ENCODE results near the gene TIGD7. TPM values are rescaled to one million over a fixed set of nuclear protein-coding genes. Genes with fewer than 3 reads are reported as not detected.

Gene TIGD7
- 9.7 TPM for polyA plus RNA-seq (2013)

GRCh38 chr16:3305109-3306068 lies at the start of gene TIGD7, which contains the start of gene ZNF75A:
Gene TIGD7, minus strand, starts transcription at chr16:3305430. Its CDS starts 4,816 bp downstream, at chr16:3300614.
Gene ZNF75A, plus strand, starts transcription at chr16:3305497. Its CDS starts 2,932 bp downstream, at chr16:3308429.
- no peaks in the 10 kb centered on the region for H3K27me3 ChIP-seq (replicated peaks in 2 of 5; ENCODE audit: control insufficient read depth in 4 of 5, insufficient read depth in 5 of 5, low read length in 4 of 5)
- peak; percentile 94 to 99 (median 96) for DNase-seq
- H3K9me3 ChIP-seq (ENCODE audit: control extremely low read depth in 1 of 5, control insufficient read depth in 4 of 5, insufficient read depth in 2 of 5, low read depth in 1 of 5, low read length in 4 of 5): peaks cover 11 to 71% (median 57%) of the 10 kb centered on the region in 5 experiments
- H3K36me3 ChIP-seq (ENCODE audit: control insufficient read depth in 4 of 4, insufficient read depth in 4 of 4, low read length in 3 of 4): peaks cover 14 to 52% (median 30%) of the 10 kb centered on the region in 4 experiments
- H3K4me1 ChIP-seq (ENCODE audit: control extremely low read depth in 1 of 4, control insufficient read depth in 4 of 4, insufficient read depth in 4 of 4, low read length in 3 of 4): peaks cover 2 to 14% (median 10%) of the 10 kb centered on the region in 4 experiments
- peak within 1 kb of the TSS; percentile 70 to 83 (median 81) for H3K4me3 ChIP-seq (ENCODE audit: control insufficient read depth in 1 of 7, extremely low read depth in 1 of 7, insufficient read depth in 4 of 7, low read depth in 2 of 7, low read length in 6 of 7)
- H3K27ac ChIP-seq (ENCODE audit: insufficient read depth in 1 of 2, low read depth in 1 of 2, low read length in 2 of 2, poor library complexity in 1 of 2, severe bottlenecking in 2 of 2): peak within 1 kb of the TSS; percentile 58 to 86
- CTCF ChIA-PET: interaction anchor here (1.2 kb wide), 2 partner anchors 27 to 47 kb away, joined by 3 read pairs; no protein-coding TSS in a partner anchor
- POLR2A ChIA-PET: interaction anchor here (0.8 to 1.7 kb wide), 3 partner anchors 23 to 173 kb away, joined by 4 to 5 read pairs (median 4); no protein-coding TSS in a partner anchor
- whole genome bisulfite sequencing (ENCODE audit: insufficient coverage): 1% methylated on average over 103 of the region's 103 CpGs

- CTCF ChIA-PET: no interaction called here
- H3K27ac ChIP-seq (ENCODE audit: insufficient read depth in 1 of 2, low read depth in 1 of 2, low read length in 2 of 2, poor library complexity in 1 of 2, severe bottlenecking in 2 of 2): no peak overlapping the region
- H3K27me3 ChIP-seq (replicated peaks in 2 of 5; ENCODE audit: control insufficient read depth in 4 of 5, insufficient read depth in 5 of 5, low read length in 4 of 5): no peaks in the 10 kb centered on the region
- peaks cover 0 to 6% (median 3%) of the 10 kb centered on the region in 4 experiments for H3K4me1 ChIP-seq (ENCODE audit: control extremely low read depth in 1 of 4, control insufficient read depth in 4 of 4, insufficient read depth in 4 of 4, low read length in 3 of 4)
- POLR2A ChIA-PET: no interaction called here
- no peak for DNase-seq
- H3K9me3 ChIP-seq (ENCODE audit: control extremely low read depth in 1 of 5, control insufficient read depth in 4 of 5, insufficient read depth in 2 of 5, low read depth in 1 of 5, low read length in 4 of 5): no peaks in the 10 kb centered on the region
- WGBS (ENCODE audit: insufficient coverage): 68% methylated on average over 9 of the region's 13 CpGs
- H3K4me3 ChIP-seq (ENCODE audit: control insufficient read depth in 1 of 7, extremely low read depth in 1 of 7, insufficient read depth in 4 of 7, low read depth in 2 of 7, low read length in 6 of 7): no peak overlapping the region
- no peaks in the 10 kb centered on the region for H3K36me3 ChIP-seq (ENCODE audit: control insufficient read depth in 4 of 4, insufficient read depth in 4 of 4, low read length in 3 of 4)
Measured at GRCh38 chr16:3349175-3349574, 43.9 kb upstream of the TIGD7 start.

- no peak overlapping the region for H3K27ac ChIP-seq (ENCODE audit: insufficient read depth in 1 of 2, low read depth in 1 of 2, low read length in 2 of 2, poor library complexity in 1 of 2, severe bottlenecking in 2 of 2)
- peak in 2 of 3 donors; percentile 11 to 68 for DNase-seq
- CTCF ChIA-PET: no interaction called here
- no peaks in the 10 kb centered on the region for H3K9me3 ChIP-seq (ENCODE audit: control extremely low read depth in 1 of 5, control insufficient read depth in 4 of 5, insufficient read depth in 2 of 5, low read depth in 1 of 5, low read length in 4 of 5)
- H3K4me1 ChIP-seq (ENCODE audit: control extremely low read depth in 1 of 4, control insufficient read depth in 4 of 4, insufficient read depth in 4 of 4, low read length in 3 of 4): peaks cover 0 to 6% (median 3%) of the 10 kb centered on the region in 4 experiments
- no peaks in the 10 kb centered on the region for H3K36me3 ChIP-seq (ENCODE audit: control insufficient read depth in 4 of 4, insufficient read depth in 4 of 4, low read length in 3 of 4)
- H3K27me3 ChIP-seq (replicated peaks in 2 of 5; ENCODE audit: control insufficient read depth in 4 of 5, insufficient read depth in 5 of 5, low read length in 4 of 5): no peaks in the 10 kb centered on the region
- no peak overlapping the region for H3K4me3 ChIP-seq (ENCODE audit: control insufficient read depth in 1 of 7, extremely low read depth in 1 of 7, insufficient read depth in 4 of 7, low read depth in 2 of 7, low read length in 6 of 7)
- POLR2A ChIA-PET: no interaction called here
- 23% methylated on average over 3 of the region's 4 CpGs for WGBS (ENCODE audit: insufficient coverage)
Measured at GRCh38 chr16:3348547-3349167, 43.4 kb upstream of the TIGD7 start.

- DNase-seq: no peak
- POLR2A ChIA-PET: no interaction called here
- Histone ChIP-seq H3K36me3 (ENCODE audit: control insufficient read depth in 4 of 4, insufficient read depth in 4 of 4, low read length in 3 of 4) (no peaks in the 10 kb centered on the region), H3K4me3 (ENCODE audit: control insufficient read depth in 1 of 7, extremely low read depth in 1 of 7, insufficient read depth in 4 of 7, low read depth in 2 of 7, low read length in 6 of 7) (no peak overlapping the region), H3K27ac (ENCODE audit: insufficient read depth in 1 of 2, low read depth in 1 of 2, low read length in 2 of 2, poor library complexity in 1 of 2, severe bottlenecking in 2 of 2) (no peak overlapping the region), H3K9me3 (ENCODE audit: control extremely low read depth in 1 of 5, control insufficient read depth in 4 of 5, insufficient read depth in 2 of 5, low read depth in 1 of 5, low read length in 4 of 5) (no peaks in the 10 kb centered on the region), H3K27me3 (replicated peaks in 2 of 5; ENCODE audit: control insufficient read depth in 4 of 5, insufficient read depth in 5 of 5, low read length in 4 of 5) (no peaks in the 10 kb centered on the region), H3K4me1 (ENCODE audit: control extremely low read depth in 1 of 4, control insufficient read depth in 4 of 4, insufficient read depth in 4 of 4, low read length in 3 of 4) (peaks cover 0 to 6% (median 3%) of the 10 kb centered on the region in 4 experiments)
- CTCF ChIA-PET: no interaction called here
- no CpG with 5 or more reads among the region's 10 CpGs for WGBS (ENCODE audit: insufficient coverage)
Measured at GRCh38 chr16:3347586-3347985, 42.4 kb upstream of the TIGD7 start.

- H3K27me3 ChIP-seq (replicated peaks in 2 of 5; ENCODE audit: control insufficient read depth in 4 of 5, insufficient read depth in 5 of 5, low read length in 4 of 5): no peaks in the 10 kb centered on the region
- CTCF ChIA-PET: no interaction called here
- no peak overlapping the region for H3K4me3 ChIP-seq (ENCODE audit: control insufficient read depth in 1 of 7, extremely low read depth in 1 of 7, insufficient read depth in 4 of 7, low read depth in 2 of 7, low read length in 6 of 7)
- DNase-seq: no peak
- POLR2A ChIA-PET: no interaction called here
- H3K27ac ChIP-seq (ENCODE audit: insufficient read depth in 1 of 2, low read depth in 1 of 2, low read length in 2 of 2, poor library complexity in 1 of 2, severe bottlenecking in 2 of 2): no peak overlapping the region
- WGBS (ENCODE audit: insufficient coverage): 90% methylated on average over 1 of the region's 2 CpGs
- H3K36me3 ChIP-seq (ENCODE audit: control insufficient read depth in 4 of 4, insufficient read depth in 4 of 4, low read length in 3 of 4): no peaks in the 10 kb centered on the region
- H3K9me3 ChIP-seq (ENCODE audit: control extremely low read depth in 1 of 5, control insufficient read depth in 4 of 5, insufficient read depth in 2 of 5, low read depth in 1 of 5, low read length in 4 of 5): peaks cover 0 to 5% (median 0%) of the 10 kb centered on the region in 5 experiments
- H3K4me1 ChIP-seq (ENCODE audit: control extremely low read depth in 1 of 4, control insufficient read depth in 4 of 4, insufficient read depth in 4 of 4, low read length in 3 of 4): peaks cover 0 to 6% (median 3%) of the 10 kb centered on the region in 4 experiments
Measured at GRCh38 chr16:3346041-3346440, 40.8 kb upstream of the TIGD7 start.

GRCh38 chr16:3328643-3329042 lies 23.4 kb upstream of the TIGD7 start:
- Histone ChIP-seq H3K27me3 (replicated peaks in 2 of 5; ENCODE audit: control insufficient read depth in 4 of 5, insufficient read depth in 5 of 5, low read length in 4 of 5) (no peaks in the 10 kb centered on the region), H3K27ac (ENCODE audit: insufficient read depth in 1 of 2, low read depth in 1 of 2, low read length in 2 of 2, poor library complexity in 1 of 2, severe bottlenecking in 2 of 2) (no peak overlapping the region), H3K36me3 (ENCODE audit: control insufficient read depth in 4 of 4, insufficient read depth in 4 of 4, low read length in 3 of 4) (no peaks in the 10 kb centered on the region), H3K4me3 (ENCODE audit: control insufficient read depth in 1 of 7, extremely low read depth in 1 of 7, insufficient read depth in 4 of 7, low read depth in 2 of 7, low read length in 6 of 7) (no peak overlapping the region), H3K4me1 (ENCODE audit: control extremely low read depth in 1 of 4, control insufficient read depth in 4 of 4, insufficient read depth in 4 of 4, low read length in 3 of 4) (no peaks in the 10 kb centered on the region), H3K9me3 (ENCODE audit: control extremely low read depth in 1 of 5, control insufficient read depth in 4 of 5, insufficient read depth in 2 of 5, low read depth in 1 of 5, low read length in 4 of 5) (peaks cover 0 to 26% (median 11%) of the 10 kb centered on the region in 5 experiments)
- POLR2A ChIA-PET: interaction anchor here (0.6 kb wide), 1 partner anchor 55 kb away, joined by 4 read pairs; no protein-coding TSS in a partner anchor
- CTCF ChIA-PET: no interaction called here
- no peak for DNase-seq
- WGBS (ENCODE audit: insufficient coverage): 85% methylated on average over 2 of the region's 2 CpGs
